Cardiac muscle cell (in vitro differentiated cells and primary cell): ENCODE measurements around the gene DOCK3. TPM values are rescaled to one million over a fixed set of nuclear protein-coding genes. Genes with fewer than 3 reads are reported as not detected.

ENCODE experiments used
- DNase-seq, 2 donors: peaks; one replicate each; pipeline versions ENCODE4 v3.0.0 to v3.0.0-alpha.2; 2010 to 2017; ENCODE audit warnings: low read depth in 1 of 2, low spot score in 1 of 2
- H3K27ac ChIP-seq: fragments of 200-600 bp; sonication (generic); 2 replicates; pipeline ENCODE4 v1.5.1; 2016
- H3K27me3 ChIP-seq: fragments of 200-600 bp; sonication (generic); 2 replicates; pipeline ENCODE4 v1.6.0; 2016; ENCODE audit warnings: control low read depth
- H3K36me3 ChIP-seq: fragments of 200-600 bp; sonication (generic); 2 replicates; pipeline ENCODE4 v1.5.1; 2016; ENCODE audit warnings: control low read depth
- H3K4me1 ChIP-seq: fragments of 200-600 bp; sonication (generic); 2 replicates; pipeline ENCODE4 v1.8.1; 2017; ENCODE audit warnings: low read depth, mild to moderate bottlenecking, mixed run types
- H3K4me3 ChIP-seq: fragments of 200-600 bp; sonication (generic); 2 replicates; pipeline ENCODE4 v1.5.1; 2016; ENCODE audit warnings: mild to moderate bottlenecking
- H3K9me3 ChIP-seq: fragments of 200-600 bp; sonication (generic); 2 replicates; pipeline ENCODE4 v1.5.1; 2017; ENCODE audit warnings: low read depth, mild to moderate bottlenecking, control low read depth
- CTCF ChIP-seq: IDR thresholded peaks from 2 replicates; pipeline ENCODE4 v1.5.1; 2012; ENCODE audit warnings: low read depth, mild to moderate bottlenecking, low read length
- polyA plus RNA-seq: library from polyadenylated mRNA; unstranded; fragments of >200 nt; fragmentation: Nextera tagmentation; extraction: Ambion mirVana; gene quantifications from 2 replicates; pipeline ENCODE4 v1.2.1, GENCODE V29; 2016
- total RNA-seq: library from RNA; depleted of rRNA; stranded (reverse); fragments of >200 nt; gene quantifications from 2 replicates; pipeline ENCODE4 v1.2.3, GENCODE V29; 2016

Gene DOCK3
- total and polyA plus RNA-seq, 2 experiments from 2014 or later: 0.56 to 1.3 TPM

GRCh38 chr3:50651920-50652529, 22.7 kb upstream of the DOCK3 start:
- Histone ChIP-seq H3K4me3 (no peak overlapping the region), H3K36me3 (no peaks in the 10 kb centered on the region), H3K9me3 (no peaks in the 10 kb centered on the region), H3K4me1 (peaks cover 38% of the 10 kb centered on the region), H3K27ac (no peak overlapping the region), H3K27me3 (no peaks in the 10 kb centered on the region)
- no peak for TF ChIP-seq CTCF
- no peak for DNase-seq

GRCh38 chr3:50652709-50653108, 22.0 kb upstream of the DOCK3 start:
- Histone ChIP-seq H3K27ac (no peak overlapping the region), H3K4me1 (peaks cover 35% of the 10 kb centered on the region)
- TF ChIP-seq CTCF: peak; percentile 32

GRCh38 chr3:50653937-50654595, 20.7 kb upstream of the DOCK3 start:
- Histone ChIP-seq H3K27ac (no peak overlapping the region), H3K4me3 (no peak overlapping the region), H3K9me3 (no peaks in the 10 kb centered on the region), H3K27me3 (no peaks in the 10 kb centered on the region), H3K36me3 (no peaks in the 10 kb centered on the region), H3K4me1 (peaks cover 23% of the 10 kb centered on the region)
- no peak for DNase-seq
- TF ChIP-seq CTCF: no peak

More at GRCh38 chr3:50652709-50653108, 22.0 kb upstream of the DOCK3 start:
- no peaks in the 10 kb centered on the region for H3K9me3 ChIP-seq
- H3K27me3 ChIP-seq: no peaks in the 10 kb centered on the region
- no peaks in the 10 kb centered on the region for H3K36me3 ChIP-seq
- DNase-seq: peak in 1 of 2 donors; percentile 46
- no peak overlapping the region for H3K4me3 ChIP-seq

GRCh38 chr3:50655009-50655830, 19.5 kb upstream of the DOCK3 start:
- Histone ChIP-seq H3K4me1 (peaks cover 12% of the 10 kb centered on the region), H3K36me3 (no peaks in the 10 kb centered on the region), H3K27me3 (no peaks in the 10 kb centered on the region), H3K4me3 (no peak overlapping the region), H3K9me3 (no peaks in the 10 kb centered on the region), H3K27ac (no peak overlapping the region)
- TF ChIP-seq CTCF: no peak
- no peak for DNase-seq

GRCh38 chr3:50656417-50657195, 18.1 kb upstream of the DOCK3 start:
- Histone ChIP-seq H3K36me3 (no peaks in the 10 kb centered on the region), H3K4me3 (no peak overlapping the region), H3K4me1 (peaks cover 7% of the 10 kb centered on the region), H3K27ac (no peak overlapping the region), H3K27me3 (no peaks in the 10 kb centered on the region), H3K9me3 (no peaks in the 10 kb centered on the region)
- no peak for DNase-seq
- no peak for TF ChIP-seq CTCF
